Keratinocyte (primary cell): ENCODE measurements around the gene PRKRA. TPM values are rescaled to one million over a fixed set of nuclear protein-coding genes. Genes with fewer than 3 reads are reported as not detected.
A peak's percentile ranks its signal among the peaks of the same experiment; 100 is the strongest.
"Not testable (repeated sequence)": the region's sequence is repeated elsewhere in the genome, so short reads cannot be mapped to it uniquely, and the experiment has no call there.

Experiments
- DNase-seq: peaks from one replicate; pipeline ENCODE4 v3.0.0-alpha.2; 2011; ENCODE audit warnings: low read depth, missing footprints, low spot score
- FAIRE-seq: peaks from 2 replicates; lab custom pipeline; 2011; peaks lifted over from hg19 to GRCh38; lab: Jason Lieb, UNC
- H2AFZ ChIP-seq: 2 replicates; pipeline ENCODE4 v1.6.0; 2012; ENCODE audit warnings: low read length, control low read depth, inconsistent platforms; ENCODE audit not compliant: control insufficient read depth
- H3K27ac ChIP-seq: 2 replicates; pipeline ENCODE4 v1.5.1; 2011; ENCODE audit warnings: low read length; ENCODE audit not compliant: control insufficient read depth, insufficient read depth
- H3K27me3 ChIP-seq: 3 replicates; pipeline ENCODE4 v1.6.0; 2011; ENCODE audit warnings: low read length; ENCODE audit not compliant: control insufficient read depth, insufficient read depth; ENCODE audit errors: extremely low read depth
- H3K36me3 ChIP-seq, 2 experiments: 2 replicates in 1 of 2; 3 replicates in 1 of 2; pipeline ENCODE4 v1.5.1; 2011; ENCODE audit warnings: low read length in 2 of 2, mild to moderate bottlenecking in 1 of 2; ENCODE audit not compliant: control insufficient read depth in 2 of 2, insufficient read depth in 2 of 2; ENCODE audit errors: extremely low read depth in 1 of 2
- H3K4me1 ChIP-seq: 3 replicates; pipeline ENCODE4 v1.5.1; 2011; ENCODE audit warnings: low read length; ENCODE audit not compliant: control insufficient read depth, insufficient read depth; ENCODE audit errors: extremely low read depth
- H3K4me2 ChIP-seq: 3 replicates; pipeline ENCODE4 v1.6.0; 2011; ENCODE audit warnings: low read depth, low read length; ENCODE audit not compliant: control insufficient read depth, insufficient read depth; ENCODE audit errors: extremely low read depth
- H3K4me3 ChIP-seq, 3 experiments: fragments of 200-600 bp in 1 of 3; sonication (generic) in 1 of 3; 2 replicates in 2 of 3; 3 replicates in 1 of 3; pipeline ENCODE4 v1.5.1; 2011 to 2016; ENCODE audit warnings: low read length in 3 of 3, mild to moderate bottlenecking in 3 of 3, control low read depth in 2 of 3, inconsistent platforms in 1 of 3, low read depth in 1 of 3, mixed read lengths in 1 of 3, mixed run types in 1 of 3, moderate library complexity in 1 of 3; ENCODE audit not compliant: control insufficient read depth in 2 of 3, insufficient read depth in 2 of 3; ENCODE audit errors: extremely low read depth in 1 of 3
- H3K79me2 ChIP-seq: 2 replicates; pipeline ENCODE4 v1.6.0; 2012; ENCODE audit warnings: low read length; ENCODE audit not compliant: control insufficient read depth, insufficient read depth
- H3K9ac ChIP-seq: 3 replicates; pipeline ENCODE4 v1.6.0; 2011; ENCODE audit warnings: low read length; ENCODE audit not compliant: control insufficient read depth, insufficient read depth; ENCODE audit errors: extremely low read depth
- H3K9me1 ChIP-seq: 3 replicates; pipeline ENCODE4 v1.6.0; 2011; ENCODE audit warnings: low read length; ENCODE audit not compliant: control insufficient read depth, insufficient read depth; ENCODE audit errors: extremely low read depth
- H3K9me3 ChIP-seq: 2 replicates; pipeline ENCODE4 v1.5.1; 2012; ENCODE audit warnings: low read depth, low read length; ENCODE audit not compliant: control insufficient read depth
- H4K20me1 ChIP-seq: 3 replicates; pipeline ENCODE4 v1.6.0; 2011; ENCODE audit warnings: low read length; ENCODE audit not compliant: control insufficient read depth, insufficient read depth; ENCODE audit errors: extremely low read depth
- CTCF ChIP-seq, 3 experiments: IDR thresholded peaks in 1 of 3; conservative IDR thresholded peaks in 1 of 3; optimal IDR thresholded peaks in 1 of 3; 2 replicates in 2 of 3; 3 replicates in 1 of 3; pipeline versions ENCODE3 to v1.5.1; 2011; ENCODE audit warnings: low read length in 3 of 3, mild to moderate bottlenecking in 3 of 3, moderate library complexity in 2 of 3, control low read depth in 1 of 3, inconsistent platforms in 1 of 3; ENCODE audit not compliant: insufficient read depth in 2 of 3; ENCODE audit errors: extremely low read depth in 1 of 3
- EZH2 ChIP-seq: IDR thresholded peaks from one replicate; pipeline ENCODE4 v1.6.1; 2012; ENCODE audit warnings: inconsistent platforms, mild to moderate bottlenecking, low read length, moderate library complexity
- dilution Hi-C: fragments of 300-500 bp; cut with MboI; formaldehyde crosslinking; loops from one replicate; pipeline ENCODE4 v1.7.0; 2020; ENCODE audit warnings: low sequenced_read_pairs; ENCODE audit not compliant: extremely low pct_ligation_motif_present
- polyA plus RNA-seq, 5 experiments: library from polyadenylated mRNA; depleted of rRNA in 3 of 5; stranded (reverse) in 3 of 5; stranded (forward) in 1 of 5; unstranded in 1 of 5; fragments of >200 nt; gene quantifications; 1 replicate in 1 of 5; 2 replicates in 3 of 5; 3 replicates in 1 of 5; pipeline versions ENCODE4 v1.2.1 to v1.2.3, GENCODE V29; 2011 to 2012; ENCODE audit warnings: missing spikeins in 2 of 5, low read depth in 1 of 5, low replicate concordance in 1 of 5

The PRKRA gene
- polyA plus RNA-seq, 1 donor (not counting 4 experiments of a cell fraction or from before 2014, with no cell fraction given): 38.4 TPM

GRCh38 chr2:178413472-178414265, 37.3 kb downstream of the PRKRA start:
- dilution Hi-C loops: no loop called here
- Histone ChIP-seq H4K20me1 (no peaks in the 10 kb centered on the region), H3K79me2 (peaks cover 4% of the 10 kb centered on the region), H3K36me3 (no peaks in the 10 kb centered on the region), H2AFZ (peak overlapping the region; percentile 87), H3K4me2 (peak overlapping the region; percentile 94), H3K4me1 (peaks cover 26% of the 10 kb centered on the region), H3K9me1 (no peaks in the 10 kb centered on the region), H3K4me3 (peak overlapping the region; percentile 56 to 95 (median 90)), H3K27ac (peak overlapping the region; percentile 91), H3K9me3 (no peaks in the 10 kb centered on the region), H3K27me3 (no peaks in the 10 kb centered on the region), H3K9ac (peak overlapping the region; percentile 89)
- FAIRE-seq: no peak
- TF ChIP-seq EZH2 (no peak), CTCF (optimal IDR thresholded peaks at IDR 0.05 in 1 of 3, IDR thresholded peaks at IDR 0.05 in 1 of 3, conservative IDR thresholded peaks at IDR 0.05 in 1 of 3; ENCODE audit: extremely low read depth in 1 of 3, insufficient read depth in 2 of 3, low read length in 3 of 3) (no peak)
- no peak for DNase-seq

DNA sequence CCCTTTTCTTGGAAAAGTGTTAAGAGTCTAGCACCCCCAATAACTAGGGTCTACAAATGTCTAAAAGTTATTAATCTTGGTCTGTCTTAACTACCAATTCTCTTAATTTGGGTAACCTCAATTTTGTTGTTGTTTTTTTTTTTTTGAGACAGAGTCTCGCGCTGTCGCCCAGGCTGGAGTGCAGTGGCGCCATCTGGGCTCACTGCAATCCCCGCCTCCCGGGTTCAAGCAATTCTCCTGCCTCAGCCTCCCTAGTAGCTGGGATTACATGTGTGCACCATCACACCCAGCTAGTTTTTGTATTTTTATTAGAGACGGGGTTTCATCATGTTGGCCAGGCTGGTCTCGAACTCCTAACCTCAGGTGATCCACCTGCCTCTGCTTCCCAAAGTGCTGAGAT, 38.5 kb downstream of the PRKRA start:
- FAIRE-seq, dilution Hi-C loops, H3K9ac ChIP-seq, H2AFZ ChIP-seq, H3K36me3 ChIP-seq, H3K4me2 ChIP-seq, H3K9me3 ChIP-seq, H3K4me3 ChIP-seq, H3K79me2 ChIP-seq, H3K27me3 ChIP-seq, H4K20me1 ChIP-seq, DNase-seq, H3K27ac ChIP-seq, H3K9me1 ChIP-seq: not testable (repeated sequence)
- H3K4me1 ChIP-seq: peaks cover 14% of the 10 kb centered on the region
